NCI-H1105 treated with DMSO at 0.1 percent for 48 hours (cell line): Measurements from ENCODE around the gene CGNL1.

Experiments used
- DNase-seq: peaks from one replicate; lab custom pipeline; 2025; lab: John Stamatoyannopoulos, UW

Gene CGNL1

DNA sequence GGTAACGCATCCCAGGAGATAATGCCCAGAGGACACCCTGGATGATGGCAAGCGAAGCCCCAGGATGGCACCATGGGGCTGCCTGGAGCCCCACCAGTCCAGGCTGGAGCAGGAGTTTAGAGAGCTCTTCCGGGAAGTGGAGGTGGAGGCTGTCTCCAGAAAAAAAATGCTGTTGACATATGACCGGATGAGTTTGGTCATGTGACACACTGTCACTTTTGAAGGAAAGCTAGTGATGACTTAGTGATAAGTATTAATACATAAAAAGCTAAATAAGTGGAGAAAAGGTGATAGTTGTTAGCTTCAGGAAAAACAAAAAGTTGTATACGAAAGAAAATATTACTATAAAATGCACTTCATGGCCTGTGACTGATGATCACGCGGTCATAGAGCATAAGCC, 195.4 kb downstream of the CGNL1 start:
- no peak for DNase-seq

DNA sequence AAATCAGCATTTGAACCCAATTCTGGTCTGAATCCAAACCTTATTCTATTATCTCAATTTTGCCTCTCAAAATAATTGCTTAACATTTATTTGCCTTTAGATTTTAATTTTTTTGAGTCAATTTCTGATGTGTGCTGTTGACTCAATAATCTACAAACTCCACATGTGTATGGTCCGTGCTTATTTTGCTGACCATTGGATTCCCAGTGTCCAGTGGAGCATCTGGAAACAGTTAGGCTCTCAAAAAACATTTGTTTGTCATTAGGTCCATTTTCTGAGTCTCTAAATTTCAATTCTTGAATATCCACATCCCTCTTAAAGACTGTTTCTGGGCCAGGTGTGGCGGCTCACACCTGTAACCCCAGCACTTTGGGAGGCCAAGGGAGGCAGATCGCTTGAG, 196.2 kb downstream of the CGNL1 start:
- DNase-seq = no peak

GRCh38 chr15:57573151-57573550, 196.8 kb downstream of the CGNL1 start:
- no peak for DNase-seq

- peak; percentile 30 for DNase-seq
Observed at GRCh38 chr15:57575363-57575762, 199.1 kb downstream of the CGNL1 start.

DNA sequence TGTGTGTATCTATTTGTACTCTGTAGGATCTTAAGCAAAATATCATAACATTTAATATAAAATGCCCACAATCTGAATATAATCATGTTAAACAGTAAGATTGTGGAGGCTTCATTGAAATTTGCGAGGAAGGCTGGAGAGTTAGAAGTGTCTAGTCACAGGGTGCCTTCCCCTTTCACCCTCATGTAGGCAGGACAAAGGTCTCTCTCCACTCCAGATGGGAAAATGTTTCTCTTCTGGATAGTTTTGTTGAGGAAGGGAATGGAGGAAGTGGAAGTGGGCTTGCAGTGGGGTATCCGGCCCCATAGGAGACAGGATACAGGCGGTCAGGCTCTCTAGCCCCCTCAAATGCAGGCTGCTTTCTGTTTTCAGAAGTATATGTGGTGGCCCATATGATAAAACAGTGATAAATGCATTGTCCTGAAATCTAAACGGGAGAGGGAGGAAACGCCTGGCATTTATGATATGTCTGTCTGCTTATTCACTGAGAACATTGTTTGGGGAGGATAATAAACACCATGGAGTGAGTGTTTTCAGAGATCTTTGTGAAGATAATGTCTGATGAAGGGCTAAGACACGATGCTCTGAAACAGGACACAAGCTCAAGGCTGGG, 202.1 kb downstream of the CGNL1 start:
- no peak for DNase-seq

DNA sequence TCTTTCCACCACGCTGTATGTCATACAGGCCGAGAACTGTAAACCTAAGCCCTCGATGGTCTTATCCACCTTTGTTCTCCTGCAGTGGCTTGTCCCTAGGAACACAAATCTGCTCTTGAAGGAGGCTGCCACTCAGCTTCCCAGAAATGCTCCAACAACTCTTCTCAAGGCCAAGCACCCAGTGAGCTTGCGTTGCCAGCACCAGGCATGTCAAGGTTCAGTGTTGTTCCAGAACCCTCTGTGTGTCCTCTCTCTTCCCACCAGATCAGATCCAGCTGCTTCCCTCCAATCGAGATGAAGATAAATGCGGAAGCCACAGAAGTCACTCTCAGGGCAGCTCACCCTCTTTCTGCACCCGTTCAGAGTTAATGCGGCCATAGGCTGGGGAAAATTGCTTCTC, 204.1 kb downstream of the CGNL1 start:
- DNase-seq = no peak

DNA sequence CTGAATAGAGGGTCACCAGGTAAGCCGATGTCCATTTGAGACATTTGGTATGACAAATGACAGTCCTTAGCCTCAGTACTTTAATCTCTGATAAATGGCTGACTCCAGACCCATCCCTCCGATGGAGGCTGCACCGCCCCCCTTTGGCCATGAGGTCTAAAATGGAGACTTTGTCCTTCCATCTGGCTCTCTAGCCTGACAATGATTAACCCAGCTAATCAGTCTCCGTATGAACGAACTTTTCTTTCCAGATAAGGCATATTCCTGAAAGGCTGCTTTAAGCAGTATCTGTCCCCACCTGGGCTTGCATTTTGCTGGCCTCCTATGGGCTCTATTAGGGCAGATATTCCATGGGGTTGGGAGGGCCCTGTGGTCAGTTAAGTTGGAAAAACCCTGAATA, 204.6 kb downstream of the CGNL1 start:
- DNase-seq = no peak

DNA sequence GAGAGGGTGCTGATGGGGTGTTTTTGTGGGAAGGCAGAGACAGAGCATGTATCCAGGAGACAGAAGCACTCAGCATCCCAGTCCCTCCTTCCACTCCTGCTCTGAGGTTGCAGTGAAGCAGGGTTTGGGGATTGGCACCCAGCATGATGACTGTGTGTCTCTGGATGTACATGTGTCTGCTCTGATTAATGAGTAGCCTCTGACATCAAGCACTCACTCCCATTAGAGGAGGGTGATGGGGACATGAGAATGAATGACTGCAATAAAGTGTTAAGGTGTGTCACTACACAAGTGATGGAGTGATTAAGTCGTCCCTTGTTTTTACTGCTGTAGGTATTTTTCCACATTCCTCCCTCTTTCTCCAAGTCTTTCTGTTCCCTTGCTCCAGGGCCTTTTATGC, 205.8 kb downstream of the CGNL1 start:
- no peak for DNase-seq

- no peak for DNase-seq
Observed at GRCh38 chr15:57583282-57583681, 207.0 kb downstream of the CGNL1 start.

- DNase-seq = no peak
Observed at GRCh38 chr15:57583720-57584119, 207.4 kb downstream of the CGNL1 start.

GRCh38 chr15:57586661-57587424, 210.5 kb downstream of the CGNL1 start:
- DNase-seq = no peak

- DNase-seq = no peak
Observed at GRCh38 chr15:57589281-57589680, 213.0 kb downstream of the CGNL1 start.

- DNase-seq = no peak
Observed at GRCh38 chr15:57589754-57590153, 213.4 kb downstream of the CGNL1 start.

DNA sequence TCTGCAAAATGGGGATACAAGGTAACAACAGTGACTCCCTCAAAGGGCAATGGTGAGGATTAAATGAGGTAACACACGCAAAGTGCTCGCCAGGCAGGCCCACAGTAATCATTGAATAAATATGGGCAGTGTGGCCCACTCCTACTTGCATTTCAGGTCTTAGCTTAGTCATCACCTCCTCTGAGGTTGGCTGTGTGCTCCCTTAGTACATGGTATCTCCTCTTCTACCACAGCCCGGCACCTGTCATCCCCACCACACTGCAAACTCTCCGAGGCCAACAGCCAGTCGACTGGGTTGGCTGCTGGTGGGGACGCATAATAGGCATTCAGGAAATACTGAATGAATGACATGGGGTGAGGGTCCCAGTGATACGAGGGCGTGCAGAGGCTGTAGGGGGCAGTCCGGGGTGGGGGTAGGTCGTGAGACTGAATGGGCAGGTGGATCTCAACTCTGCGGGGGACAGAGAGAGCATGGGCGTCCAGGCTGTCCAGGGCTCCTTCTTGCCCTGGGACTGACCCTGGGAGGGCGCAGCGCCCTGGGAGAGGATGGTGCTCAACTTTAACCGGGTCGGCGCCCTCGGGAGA, 215.0 kb downstream of the CGNL1 start:
- peak; percentile 8 for DNase-seq

- peak; percentile 36 for DNase-seq
Observed at GRCh38 chr15:57591822-57592367, 215.6 kb downstream of the CGNL1 start, which contains the start of gene MYZAP. MYZAP (plus strand) TSS chr15:57591904; CDS start chr15:57592035, 131 bp downstream.

DNA sequence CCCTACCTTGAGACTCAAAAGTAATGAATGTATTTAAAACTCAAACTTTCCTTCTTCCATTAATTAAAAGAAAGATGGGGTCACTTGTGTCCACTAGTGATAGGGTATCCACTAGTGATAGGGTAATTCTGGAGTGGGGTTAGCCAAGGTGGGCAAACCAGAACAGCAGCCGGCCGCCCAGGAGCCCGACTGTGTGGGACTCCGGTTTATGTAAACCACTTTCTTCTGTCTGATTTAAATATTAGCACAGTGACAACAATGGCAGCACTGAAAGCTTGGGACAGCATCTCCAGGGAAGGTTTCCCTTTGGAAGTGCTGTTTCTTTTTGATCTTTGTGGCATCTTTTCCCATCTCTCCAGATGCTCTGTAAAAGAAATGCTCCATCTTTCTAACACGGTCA, 216.1 kb downstream of the CGNL1 start:
- DNase-seq = no peak

- DNase-seq = no peak
Observed at GRCh38 chr15:57592836-57593420, 216.6 kb downstream of the CGNL1 start.

DNA sequence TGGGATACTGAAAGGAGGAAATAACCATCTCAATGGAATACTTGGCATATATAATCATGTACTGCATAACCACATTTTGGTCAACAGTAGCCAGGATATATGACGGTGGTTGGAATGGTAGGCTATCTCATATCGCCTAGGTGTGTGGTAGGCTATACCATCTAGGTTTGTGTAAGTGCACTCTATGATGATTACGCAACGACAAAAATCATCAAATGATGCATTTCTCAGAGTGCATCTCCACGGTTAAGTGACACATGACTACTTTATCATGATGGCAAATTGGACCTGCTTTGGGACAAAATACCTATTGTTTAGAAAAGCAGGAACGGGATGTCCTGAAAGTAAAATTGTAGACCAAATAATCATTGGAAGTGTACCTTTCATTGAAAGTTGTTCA, 218.2 kb downstream of the CGNL1 start:
- no peak for DNase-seq

DNA sequence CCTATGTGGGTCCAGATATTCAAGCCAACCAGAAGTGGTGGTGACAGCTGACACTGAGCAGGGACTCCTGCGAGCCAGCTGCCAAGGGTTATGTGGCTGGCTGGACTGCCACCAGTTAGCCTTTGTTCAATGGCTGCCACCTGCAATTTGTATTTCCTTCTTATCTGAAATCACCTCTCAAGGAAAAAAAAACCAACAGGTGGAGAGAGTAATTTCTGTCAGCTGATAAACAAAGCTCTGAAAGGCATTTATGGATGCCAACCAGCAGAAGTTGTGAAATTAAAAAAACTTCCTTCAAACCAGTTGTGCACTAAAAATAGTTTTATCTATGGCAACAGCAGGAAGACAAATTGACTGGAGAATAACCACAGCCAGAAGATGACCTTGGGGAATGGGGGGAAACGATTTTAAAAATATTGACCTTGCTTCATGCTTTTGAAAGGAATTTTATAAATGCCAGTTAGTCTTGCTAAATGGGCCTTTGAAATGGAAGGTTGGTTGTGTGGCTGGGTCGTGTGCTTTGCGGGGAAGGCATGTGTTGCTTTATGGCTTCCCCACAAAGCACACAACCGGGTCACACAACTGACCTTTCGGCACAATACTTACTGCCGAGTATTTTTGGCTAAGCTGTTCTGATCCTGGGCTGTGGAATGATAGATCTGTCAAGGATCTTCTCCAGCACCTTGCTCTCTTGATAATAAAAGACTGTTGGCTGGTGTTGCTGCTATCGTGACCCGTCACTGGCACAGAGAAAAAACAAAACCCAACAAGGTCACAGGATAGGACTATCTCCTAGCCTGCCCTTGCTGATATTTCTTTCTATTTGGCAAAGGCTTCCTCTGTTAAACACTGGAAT, 218.9 kb downstream of the CGNL1 start:
- DNase-seq = peak; percentile 85

DNA sequence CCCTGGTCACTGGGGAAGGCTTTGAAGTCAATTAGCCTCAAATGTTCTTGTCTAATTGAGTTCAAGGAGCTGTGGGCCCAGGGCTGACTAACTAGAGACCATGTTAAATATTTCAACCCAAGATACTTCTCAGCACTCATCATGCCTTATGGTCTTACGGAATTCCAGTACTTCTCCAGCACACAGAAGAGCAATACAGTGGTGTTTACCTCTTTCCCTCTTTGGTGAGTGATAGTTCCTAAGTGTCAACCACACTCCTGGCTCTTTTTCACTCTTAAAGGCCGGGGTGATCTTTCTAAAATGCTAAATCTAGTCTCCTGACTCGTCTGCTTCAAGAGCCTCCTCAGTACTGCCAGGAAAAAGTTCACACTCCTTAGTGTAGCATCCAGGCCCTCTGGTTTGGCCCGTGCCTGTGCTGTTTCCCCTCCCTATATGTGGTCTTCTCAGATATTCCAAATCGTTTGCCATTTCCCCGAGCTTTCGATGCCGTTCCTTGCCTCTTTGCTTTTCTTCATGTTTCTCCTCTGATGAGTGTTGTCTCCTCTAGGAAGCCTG, 220.1 kb downstream of the CGNL1 start:
- no peak for DNase-seq

- DNase-seq = no peak
Observed at GRCh38 chr15:57596978-57597377, 220.7 kb downstream of the CGNL1 start.
